Panc1 (cell line): ENCODE measurements around the gene PDIK1L. TPM values are rescaled to one million over a fixed set of nuclear protein-coding genes. Genes with fewer than 3 reads are reported as not detected.

Source experiments
- ATAC-seq: fragments of 200-7000 bp; cut with Tn5 transposase; 2 replicates; pipeline ENCODE4 v1.9.1; 2020; ENCODE audit warnings: mild to moderate bottlenecking, moderate library complexity
- BruUV-seq: library from RNA; stranded (reverse); fragments of 400-500 nt; replicated peaks from 2 replicates; lab custom pipeline; 2021; lab: Mats Ljungman, UMichigan
- CTCF ChIA-PET: fragments of 300-600 bp; sonication (Branson Sonifier 250); formaldehyde crosslinking; loops from one replicate; lab custom pipeline; 2022; ENCODE audit warnings: antibody characterized with exemption; lab: Charles Lee
- POLR2A ChIA-PET: fragments of 300-600 bp; sonication (Branson Sonifier 250); formaldehyde crosslinking; loops from one replicate; lab custom pipeline; 2022; ENCODE audit warnings: antibody characterized with exemption; lab: Charles Lee
- DNase-seq: peaks from one replicate; pipeline ENCODE4 v3.0.0-alpha.2; 2010; ENCODE audit warnings: low read depth, low spot score
- H3K27ac ChIP-seq: 2 replicates; pipeline ENCODE4 v1.5.1; 2011; ENCODE audit warnings: mild to moderate bottlenecking, low read length, inconsistent platforms
- H3K27me3 ChIP-seq: fragments of 200-500 bp; sonication (Bioruptor generic); 2 replicates; pipeline ENCODE4 v1.6.0; 2014; ENCODE audit warnings: low read length, inconsistent platforms; ENCODE audit not compliant: control insufficient read depth, insufficient read depth
- H3K36me3 ChIP-seq: fragments of 200-500 bp; sonication (Bioruptor generic); 2 replicates; pipeline ENCODE4 v1.5.1; 2014; ENCODE audit warnings: inconsistent platforms, mild to moderate bottlenecking, low read length, moderate library complexity; ENCODE audit not compliant: control insufficient read depth, insufficient read depth
- H3K4me1 ChIP-seq: 2 replicates; pipeline ENCODE4 v1.5.1; 2011; ENCODE audit warnings: inconsistent platforms, mild to moderate bottlenecking, low read length, moderate library complexity; ENCODE audit not compliant: control insufficient read depth, insufficient read depth
- H3K4me3 ChIP-seq, 2 experiments: 2 replicates each; pipeline ENCODE4 v1.5.1; 2011 to 2012; ENCODE audit warnings: low read depth in 2 of 2, low read length in 2 of 2, mild to moderate bottlenecking in 2 of 2, inconsistent platforms in 1 of 2, moderate library complexity in 1 of 2
- H3K9me3 ChIP-seq: fragments of 200-500 bp; sonication (Bioruptor generic); 2 replicates; pipeline ENCODE4 v1.5.1; 2014; ENCODE audit warnings: low read depth, mild to moderate bottlenecking, inconsistent platforms, low read length, moderate library complexity; ENCODE audit not compliant: control insufficient read depth, insufficient read depth
- CTCF ChIP-seq: fragments of 450-650 bp; IDR thresholded peaks from 2 replicates; pipeline ENCODE4 v1.5.1; 2017; ENCODE audit warnings: mild to moderate bottlenecking
- POLR2AphosphoS5 ChIP-seq: IDR thresholded peaks from 2 replicates; pipeline ENCODE4 v1.6.1; 2012; ENCODE audit warnings: mild to moderate bottlenecking, low read depth, low read length, moderate library complexity
- REST ChIP-seq, 2 experiments: IDR thresholded peaks; 2 replicates each; pipeline ENCODE4 v1.6.1; 2011 to 2012; ENCODE audit warnings: low read depth in 2 of 2, control low read depth in 1 of 2, low read length in 1 of 2, mild to moderate bottlenecking in 1 of 2, moderate library complexity in 1 of 2; ENCODE audit not compliant: insufficient read depth in 1 of 2
- SIN3A ChIP-seq: IDR thresholded peaks from 2 replicates; pipeline ENCODE4 v1.6.1; 2012; ENCODE audit warnings: low read depth, mild to moderate bottlenecking, low read length, moderate library complexity, borderline replicate concordance; ENCODE audit not compliant: insufficient read depth
- TCF7L2 ChIP-seq: IDR thresholded peaks from 2 replicates; pipeline ENCODE4 v1.6.1; 2011; ENCODE audit warnings: mild to moderate bottlenecking, low read depth, low read length, inconsistent platforms
- in situ Hi-C: cut with HindIII; loops from 2 replicates; pipeline ENCODE4 v1.10.0; 2016; ENCODE audit warnings: low sequenced_read_pairs, low pct_unique_long_range_greater_than_20kb
- intact Hi-C: fragments of 100-400 bp; cut with micrococcal nuclease; formaldehyde crosslinking; loops from one replicate; pipeline ENCODE4 v1.10.0; 2022; ENCODE audit not compliant: unreplicated experiment
- total RNA-seq: library from RNA; stranded (reverse); gene quantifications from one replicate; pipeline ENCODE4 v1.2.1, GENCODE V29; 2021; ENCODE audit not compliant: unreplicated experiment

Gene PDIK1L
- total RNA-seq, 1 experiment from 2014 or later: 8.0 TPM

GRCh38 chr1:26170472-26170821 is 58.8 kb downstream of the PDIK1L start:
- CTCF ChIA-PET: interaction anchor here (1.0 to 1.8 kb wide), 2 partner anchors 8 to 64 kb away, joined by 3 to 10 read pairs; partner anchors contain the start of gene CEP85
- POLR2A ChIA-PET: no interaction called here
- Histone ChIP-seq H3K27ac (peak overlapping the region; percentile 93), H3K4me1 (peaks cover 17% of the 10 kb centered on the region), H3K27me3 (no peaks in the 10 kb centered on the region), H3K9me3 (no peaks in the 10 kb centered on the region), H3K4me3 (peak overlapping the region; percentile 87 to 95), H3K36me3 (no peaks in the 10 kb centered on the region; the same call in 1 of the 2 replicates)
- intact Hi-C loops (no loop called here), in situ Hi-C loops (no loop called here)
- no TSS peak for BruUV-seq
- DNase-seq: no peak
- TF ChIP-seq REST (IDR thresholded peaks at IDR 0.05; ENCODE audit: insufficient read depth in 1 of 2, low read depth in 2 of 2, low read length in 1 of 2): no peak
- no peak for TF ChIP-seq SIN3A
- TF ChIP-seq CTCF: no peak
- TF ChIP-seq POLR2AphosphoS5: no peak
- ATAC-seq: no peak

- CTCF ChIA-PET: no interaction called here
These were observed 59.8 kb downstream of the PDIK1L start, which contains the start of gene ZNF593OS for GRCh38 chr1:26171084-26172072. ZNF593OS (minus strand) TSS chr1:26171832; CDS start chr1:26171661, 171 bp downstream.

More at GRCh38 chr1:26171084-26172072, 59.8 kb downstream of the PDIK1L start, which contains the start of gene ZNF593OS:
- in situ Hi-C loops: no loop called here
- Histone ChIP-seq H3K4me1 (peaks cover 17% of the 10 kb centered on the region), H3K9me3 (no peaks in the 10 kb centered on the region), H3K27me3 (no peaks in the 10 kb centered on the region), H3K4me3 (peak within 1 kb of the TSS; percentile 87 to 95), H3K27ac (peak within 1 kb of the TSS; percentile 93), H3K36me3 (no peaks in the 10 kb centered on the region; the same call in 1 of the 2 replicates)
- no TSS peak for BruUV-seq
- TF ChIP-seq POLR2AphosphoS5 (no peak), CTCF (no peak), SIN3A (no peak), TCF7L2 (no peak), REST (IDR thresholded peaks at IDR 0.05; ENCODE audit: insufficient read depth in 1 of 2, low read depth in 2 of 2, low read length in 1 of 2) (no peak)
- DNase-seq: no peak
- intact Hi-C loops: no loop called here
- POLR2A ChIA-PET: interaction anchor here (0.6 kb wide), 1 partner anchor 52 kb away, joined by 4 read pairs; no protein-coding TSS in a partner anchor
- ATAC-seq: no peak
